ENCODE results near the gene SSR2. TPM values are rescaled to one million over a fixed set of nuclear protein-coding genes. Genes with fewer than 3 reads are reported as not detected.

The SSR2 gene
- total and polyA plus RNA-seq, 8 donors, result 67.1 to 354 (median 232) TPM

- H3K36me3 ChIP-seq, result peaks cover 11 to 38% (median 30%) of the 10 kb centered on the region in 4 donors
- 0% methylated on average over 38 to 53 of the region's 53 CpGs for WGBS, 5 donors
- peak within 1 kb of the TSS; percentile 71 to 97 (median 86) for H3K4me3 ChIP-seq
- peak within 1 kb of the TSS; percentile 91 to 94 (median 93) for H3K27ac ChIP-seq
- intact Hi-C loops (cut with DNase I; ENCODE audit: low total_unique reads), result no loop called here
- no peaks in the 10 kb centered on the region for H3K27me3 ChIP-seq
- peak in 1 of 7 experiments; percentile 20 for TF ChIP-seq CTCF (IDR thresholded peaks at IDR 0.05)
- no peak for TF ChIP-seq EP300 (IDR thresholded peaks at IDR 0.05)
- peak; percentile 69 to 93 (median 70) for TF ChIP-seq POLR2AphosphoS5 (IDR thresholded peaks at IDR 0.05)
- peak in 1 of 4 donors; percentile 49 for TF ChIP-seq POLR2A (IDR thresholded peaks at IDR 0.05)
- peaks cover 14 to 39% (median 29%) of the 10 kb centered on the region in 4 donors for H3K4me1 ChIP-seq
- DNase-seq, result peak; percentile 98 to 99
- H3K9me3 ChIP-seq, result no peaks in the 10 kb centered on the region
Measured at GRCh38 chr1:156054500-156055280, 33.9 kb upstream of the SSR2 start, which contains the start of gene LAMTOR2. Gene LAMTOR2 (plus strand): TSS chr1:156054782. CDS start chr1:156054890, 108 bp downstream.

DNA sequence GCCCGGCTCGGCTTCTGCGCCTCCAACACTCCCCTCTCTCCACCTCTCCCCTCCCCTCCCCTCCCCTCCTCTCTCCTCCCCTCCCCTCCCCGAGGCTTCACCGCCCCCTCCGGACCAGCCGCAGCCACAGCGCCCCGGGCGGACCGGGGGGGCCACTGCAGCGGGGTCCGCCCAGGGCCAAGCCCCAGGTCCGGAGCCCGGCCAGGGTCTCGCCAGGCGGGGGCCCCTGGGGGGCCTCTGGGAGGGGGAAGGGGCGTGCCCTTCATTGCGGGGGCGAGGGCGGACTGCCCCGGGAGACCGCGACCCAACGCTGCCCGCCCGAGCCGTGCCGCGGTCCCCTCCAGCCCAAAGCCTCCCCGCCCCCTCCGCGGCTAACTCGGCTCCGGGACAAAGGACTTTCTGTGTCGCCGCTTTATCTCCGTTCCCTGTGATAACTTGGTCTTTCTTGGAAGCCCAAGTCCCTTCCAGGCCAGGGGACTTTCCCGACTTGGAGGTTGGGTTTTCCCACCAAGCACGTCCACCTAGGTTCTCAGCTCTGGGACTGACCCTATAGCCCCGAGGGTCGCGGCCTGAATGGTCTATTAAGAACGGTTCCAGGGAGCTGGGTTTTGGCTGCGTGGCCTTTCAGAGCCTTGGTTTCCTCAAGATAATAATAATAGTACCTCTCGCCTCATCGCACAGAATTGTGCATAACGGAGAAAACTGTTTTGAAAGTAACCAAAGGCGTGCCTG lies 33.2 kb upstream of the SSR2 start, which contains the start of gene UBQLN4:
Gene UBQLN4 (minus strand): TSS at position 31 of the 732 bp plus-strand sequence. CDS start 97 bp downstream, outside the sequence.
- TF ChIP-seq POLR2AphosphoS5 (IDR thresholded peaks at IDR 0.05), result peak in 2 of 3 donors; percentile 21 to 50
- TF ChIP-seq CTCF (IDR thresholded peaks at IDR 0.05), result peak in 4 of 7 experiments; percentile 15 to 82 (median 62)
- TF ChIP-seq EP300 (IDR thresholded peaks at IDR 0.05), result no peak
- peaks cover 14 to 41% (median 36%) of the 10 kb centered on the region in 4 donors for H3K36me3 ChIP-seq
- 0 to 1% (median 0%) methylated on average over 27 to 34 of the region's 49 CpGs for WGBS, 5 donors
- peak within 1 kb of the TSS; percentile 71 to 97 (median 86) for H3K4me3 ChIP-seq
- no peaks in the 10 kb centered on the region for H3K27me3 ChIP-seq
- intact Hi-C loops (cut with DNase I; ENCODE audit: low total_unique reads), result no loop called here
- DNase-seq, result peak; percentile 91 to 96
- peak within 1 kb of the TSS; percentile 91 to 94 (median 93) for H3K27ac ChIP-seq
- H3K9me3 ChIP-seq, result no peaks in the 10 kb centered on the region
- peaks cover 14 to 39% (median 29%) of the 10 kb centered on the region in 4 donors for H3K4me1 ChIP-seq

DNA sequence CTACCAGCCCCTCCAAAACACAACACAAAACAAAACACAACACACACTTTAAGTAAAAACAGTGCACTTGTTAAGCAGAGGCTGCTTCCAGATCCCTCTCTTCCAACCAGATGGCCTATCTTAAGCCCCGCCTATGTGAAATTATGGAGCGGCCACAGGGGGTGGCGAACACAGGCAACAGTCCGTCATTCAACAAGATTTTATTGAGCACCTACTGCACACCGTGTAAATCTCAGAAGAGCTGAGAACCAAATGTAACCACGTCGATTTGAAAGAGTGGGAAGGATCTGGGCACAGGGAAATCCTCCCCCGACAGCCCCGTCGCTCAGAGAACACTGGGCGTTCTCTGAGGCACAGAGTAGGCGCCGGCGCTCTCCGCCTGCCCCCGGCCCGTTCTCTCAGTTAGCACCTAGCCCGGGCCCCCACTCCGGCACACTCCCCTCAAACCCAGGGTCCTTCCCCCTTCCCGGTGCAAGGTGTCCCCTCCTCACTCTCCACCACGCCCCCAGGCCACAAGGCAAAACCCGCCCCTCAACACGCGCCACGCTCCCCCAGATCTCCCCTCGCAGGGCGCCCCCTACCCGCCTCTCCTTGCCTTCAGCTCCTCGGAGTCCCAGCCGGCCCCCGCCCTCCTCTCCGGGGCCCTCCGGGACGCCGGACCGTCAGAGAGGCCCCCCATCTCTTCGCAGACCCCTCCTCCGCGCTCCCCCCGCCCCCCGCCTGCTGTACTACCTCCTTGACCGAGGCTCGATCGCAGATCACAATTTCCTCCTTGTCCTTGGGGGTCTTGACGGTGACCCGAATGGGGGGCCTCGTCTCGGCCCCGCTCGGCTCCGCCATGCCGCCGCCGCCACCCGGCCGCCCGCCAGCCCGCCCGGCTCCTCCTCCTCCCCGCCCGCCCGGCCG lies 32.4 kb upstream of the SSR2 start:
- intact Hi-C loops (cut with DNase I; ENCODE audit: low total_unique reads), result no loop called here
- 0 to 1% (median 1%) methylated on average over 20 to 55 of the region's 63 CpGs for WGBS, 5 donors
- no peaks in the 10 kb centered on the region for H3K9me3 ChIP-seq
- DNase-seq, result peak; percentile 40 to 88
- peak overlapping the region; percentile 91 to 94 (median 93) for H3K27ac ChIP-seq
- H3K36me3 ChIP-seq, result peaks cover 11 to 41% (median 37%) of the 10 kb centered on the region in 4 donors
- no peaks in the 10 kb centered on the region for H3K27me3 ChIP-seq
- peaks cover 14 to 39% (median 29%) of the 10 kb centered on the region in 4 donors for H3K4me1 ChIP-seq
- TF ChIP-seq POLR2AphosphoS5 (IDR thresholded peaks at IDR 0.05), result no peak
- no peak for TF ChIP-seq EP300 (IDR thresholded peaks at IDR 0.05)
- TF ChIP-seq CTCF (IDR thresholded peaks at IDR 0.05), result no peak
- no peak for TF ChIP-seq POLR2A (IDR thresholded peaks at IDR 0.05)
- peak overlapping the region; percentile 71 to 97 (median 86) for H3K4me3 ChIP-seq
